Mesenteric fat pad (tissue), 1 donor: ENCODE measurements around the gene SCFD2. TPM values are rescaled to one million over a fixed set of nuclear protein-coding genes. Genes with fewer than 3 reads are reported as not detected.
"Not testable (repeated sequence)": the region's sequence is repeated elsewhere in the genome, so short reads cannot be mapped to it uniquely, and the experiment has no call there.

Experiments
- DNase-seq: peaks from one replicate; pipeline ENCODE4 v3.0.0-alpha.2; 2020; ENCODE audit warnings: low spot score
- total RNA-seq: library from RNA; stranded (reverse); fragmentation: NEBNext Ultra II Directional; extraction: Animal tissue kit (Norgen Biotek cat#: 25700); gene quantifications from one replicate; pipeline ENCODE4 v1.2.1, GENCODE V29; 2021
- donor health status: DM: yes; HTN: yes; CAD: no.

Gene SCFD2
- total RNA-seq, 1 donor from 2014 or later = 23.3 TPM

- DNase-seq = not testable (repeated sequence)
Observed at GRCh38 chr4:53057108-53057507, 308.8 kb downstream of the SCFD2 start.

DNA sequence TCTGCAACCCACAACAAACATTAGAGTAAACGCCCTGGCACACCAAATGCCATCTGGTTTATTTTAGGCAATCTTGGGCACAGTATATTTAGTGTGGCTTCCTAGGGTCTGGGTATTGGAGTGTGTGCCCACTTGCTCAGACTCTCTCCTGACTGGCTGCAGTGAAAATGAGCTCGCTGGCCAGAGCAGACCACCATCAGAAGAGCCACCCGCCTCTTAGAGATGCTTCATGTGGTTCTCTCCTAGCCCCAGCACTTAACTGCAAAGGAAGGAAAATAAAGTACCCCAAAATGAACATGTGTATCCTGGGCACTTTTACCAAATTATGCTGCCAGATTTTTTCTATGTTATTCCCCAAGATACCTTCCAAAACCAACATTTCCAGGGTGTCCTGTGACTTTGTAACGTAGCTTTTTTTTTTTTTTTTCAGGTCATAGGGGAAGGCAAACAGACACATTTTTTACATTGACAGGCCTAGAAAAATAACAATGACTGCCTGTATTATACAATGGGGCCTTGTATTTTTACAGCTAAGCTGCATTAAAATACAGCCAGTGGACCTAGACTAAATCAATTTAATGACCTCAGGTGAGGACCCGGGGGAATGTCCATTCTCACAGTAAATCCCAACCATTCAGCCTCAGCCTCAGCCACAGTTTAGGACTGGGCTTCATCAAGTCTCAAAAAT lies 310.0 kb downstream of the SCFD2 start:
- DNase-seq = no peak

DNA sequence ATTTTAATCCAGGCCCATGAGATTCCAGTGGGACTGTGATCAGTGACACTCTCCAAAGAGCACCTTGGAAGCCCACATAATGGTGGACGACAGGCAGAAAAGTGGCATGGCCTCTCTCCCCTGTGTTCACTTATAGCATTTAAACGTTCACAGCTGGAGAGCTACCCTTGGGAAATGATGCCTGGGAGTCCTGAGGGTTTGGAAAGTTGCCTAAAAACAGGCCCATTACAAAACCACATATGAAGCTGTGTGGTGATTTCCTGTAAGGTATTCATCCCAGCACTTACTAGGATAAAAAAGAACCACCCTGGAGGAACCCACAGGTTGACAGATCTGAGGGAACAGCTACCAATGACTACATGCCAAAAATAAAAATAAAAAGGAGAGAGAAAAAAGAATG lies 310.6 kb downstream of the SCFD2 start:
- no peak for DNase-seq

DNA sequence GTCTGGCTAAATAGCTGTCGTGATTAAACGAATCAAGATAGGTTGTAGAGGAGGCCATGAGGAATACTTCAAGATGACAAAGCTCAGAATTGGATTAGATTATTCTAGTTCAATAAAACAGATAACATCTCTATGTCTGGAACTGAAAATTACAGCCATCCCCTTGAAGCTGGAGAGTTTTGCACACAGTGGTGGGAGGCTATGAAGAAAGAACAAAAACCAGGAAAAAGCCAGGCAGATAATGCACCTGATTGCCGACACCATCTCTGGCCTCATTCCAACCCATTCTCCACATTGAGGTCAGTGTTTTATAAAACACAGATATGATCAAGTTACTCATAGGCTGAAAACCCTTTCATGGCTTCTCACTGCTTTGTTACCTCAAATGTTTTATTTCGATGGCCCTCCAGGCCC lies 315.5 kb downstream of the SCFD2 start:
- DNase-seq = no peak

- DNase-seq = no peak
Observed at GRCh38 chr4:53049528-53049927, 316.3 kb downstream of the SCFD2 start.

GRCh38 chr4:53044651-53044960 lies 321.3 kb downstream of the SCFD2 start:
- DNase-seq = no peak

DNA sequence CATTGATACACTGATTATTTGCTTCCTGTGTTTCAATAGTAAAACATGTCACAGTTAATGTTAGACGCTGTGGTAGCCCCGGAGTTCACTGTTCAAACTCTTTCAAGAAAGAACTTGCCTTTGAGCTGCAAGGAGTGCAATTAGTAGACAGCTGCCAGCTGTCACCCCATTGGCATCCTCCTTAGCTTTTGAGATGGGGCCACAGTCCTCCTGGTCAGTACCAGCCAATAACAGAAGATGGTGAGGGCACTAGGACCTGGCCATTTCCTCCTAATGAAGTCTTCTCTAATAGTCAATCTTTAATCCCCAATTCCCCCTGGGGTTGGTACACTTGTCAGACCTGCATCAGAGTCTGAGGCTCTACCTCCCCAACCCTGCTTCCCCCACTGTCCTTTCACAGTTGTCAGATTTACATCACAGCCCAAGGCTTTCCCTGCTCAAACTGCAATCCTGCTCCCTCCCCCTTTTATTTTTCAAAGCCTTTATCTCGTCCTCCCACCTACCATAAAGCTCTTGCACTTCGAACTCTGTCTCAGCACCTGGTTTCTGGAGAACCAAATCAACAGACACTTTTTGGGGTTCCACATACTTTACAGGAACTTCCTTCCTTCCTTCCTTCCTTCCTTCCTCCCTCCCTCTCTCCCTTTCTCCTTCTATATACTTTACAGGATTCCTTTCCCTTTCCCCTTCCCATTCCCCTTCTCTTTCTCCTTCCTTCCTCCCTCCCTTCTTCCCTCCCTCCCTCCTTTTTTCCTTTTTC lies 321.8 kb downstream of the SCFD2 start:
- DNase-seq = no peak

GRCh38 chr4:53043055-53043454 lies 322.8 kb downstream of the SCFD2 start:
- no peak for DNase-seq

DNA sequence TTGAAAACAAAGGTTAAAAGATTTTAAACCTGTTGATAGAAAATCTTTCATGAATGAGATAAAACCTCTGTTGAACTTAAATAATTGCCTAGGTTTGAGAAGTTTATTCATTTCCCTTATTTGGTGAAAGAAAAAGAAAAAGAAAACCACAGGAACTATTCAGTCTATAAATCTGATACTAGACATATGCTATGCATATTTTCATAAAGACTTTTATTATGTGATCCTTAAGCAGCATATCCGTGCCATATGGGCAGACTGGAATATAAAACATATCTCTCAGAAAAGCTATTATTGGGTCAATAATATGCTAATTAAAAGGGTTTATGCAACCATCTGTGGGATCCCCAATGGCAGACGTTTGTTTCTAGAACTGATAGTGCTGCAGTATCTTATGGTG lies 325.0 kb downstream of the SCFD2 start:
- DNase-seq = no peak

DNA sequence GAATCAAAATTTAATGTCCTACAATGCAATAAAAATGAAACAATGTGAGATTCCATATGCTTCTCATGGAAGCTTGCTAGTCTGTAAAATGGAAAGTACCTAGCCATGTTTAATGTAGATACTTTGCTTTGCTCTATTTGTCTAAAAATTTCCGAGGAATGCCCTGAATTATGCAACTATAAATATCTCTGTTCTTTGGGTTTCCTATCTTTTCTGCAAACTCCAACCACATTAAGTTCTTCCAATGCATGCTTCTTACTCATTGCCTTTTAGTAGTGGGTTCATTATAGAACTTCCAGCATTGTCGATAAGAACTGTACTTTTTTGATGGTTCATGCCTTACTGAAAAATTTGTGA lies 325.4 kb downstream of the SCFD2 start:
- no peak for DNase-seq

GRCh38 chr4:53039741-53040458 lies 326.0 kb downstream of the SCFD2 start:
- no peak for DNase-seq

DNA sequence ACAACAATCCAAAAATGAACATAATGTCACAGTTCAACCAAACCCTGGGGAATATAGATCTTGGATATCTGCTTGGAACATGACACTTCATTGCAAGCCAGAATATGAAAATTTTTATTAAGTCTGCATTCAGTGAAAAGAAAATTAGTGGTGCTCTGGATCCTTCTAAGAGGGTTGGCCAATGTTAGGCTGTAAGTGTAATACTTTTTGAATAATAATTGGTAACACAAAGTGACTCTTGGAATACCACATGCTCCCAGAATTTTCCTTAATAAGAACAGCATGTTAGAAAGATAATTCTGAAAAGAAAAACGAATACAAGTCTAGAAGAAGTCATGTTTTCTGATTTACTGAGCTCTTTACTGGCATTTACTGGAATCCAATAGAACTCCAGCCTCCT lies 328.0 kb downstream of the SCFD2 start:
- no peak for DNase-seq

DNA sequence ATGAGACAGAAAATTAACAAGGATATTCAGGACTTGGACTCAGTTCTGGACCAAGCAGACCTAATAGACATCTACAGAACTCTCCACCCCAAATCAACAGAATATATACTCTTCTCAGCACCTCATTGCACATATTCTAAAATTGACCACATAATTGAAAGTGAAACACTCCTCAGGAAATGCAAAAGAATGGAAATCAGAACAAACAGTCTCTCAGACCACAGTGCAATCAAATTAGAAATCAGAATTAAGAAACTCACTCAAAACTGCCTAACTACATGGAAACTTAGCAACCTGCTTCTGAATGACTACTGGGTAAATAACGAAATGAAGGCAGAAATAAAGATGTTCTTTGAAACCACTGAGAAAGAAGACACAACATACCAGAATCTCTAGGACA lies 333.0 kb downstream of the SCFD2 start:
- not testable (repeated sequence) for DNase-seq

DNA sequence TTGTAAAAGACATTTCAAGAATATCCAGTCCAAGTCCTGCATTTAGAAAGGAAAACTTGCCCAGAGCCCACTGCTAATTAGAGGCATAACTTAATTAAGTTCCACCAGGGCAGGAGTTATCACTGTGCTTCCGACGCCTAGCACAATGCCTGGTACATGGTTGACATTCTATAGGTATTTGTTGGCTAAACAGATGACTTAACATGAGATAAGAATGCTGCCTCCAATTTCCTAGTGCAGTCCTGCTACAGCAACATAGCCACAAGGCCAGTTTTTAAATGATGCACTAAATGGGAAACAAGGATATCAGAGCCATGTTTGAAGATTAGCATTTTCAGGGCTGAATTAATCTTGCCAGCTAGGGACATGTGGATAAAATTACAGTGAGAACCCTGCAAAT lies 339.6 kb downstream of the SCFD2 start:
- no peak for DNase-seq

DNA sequence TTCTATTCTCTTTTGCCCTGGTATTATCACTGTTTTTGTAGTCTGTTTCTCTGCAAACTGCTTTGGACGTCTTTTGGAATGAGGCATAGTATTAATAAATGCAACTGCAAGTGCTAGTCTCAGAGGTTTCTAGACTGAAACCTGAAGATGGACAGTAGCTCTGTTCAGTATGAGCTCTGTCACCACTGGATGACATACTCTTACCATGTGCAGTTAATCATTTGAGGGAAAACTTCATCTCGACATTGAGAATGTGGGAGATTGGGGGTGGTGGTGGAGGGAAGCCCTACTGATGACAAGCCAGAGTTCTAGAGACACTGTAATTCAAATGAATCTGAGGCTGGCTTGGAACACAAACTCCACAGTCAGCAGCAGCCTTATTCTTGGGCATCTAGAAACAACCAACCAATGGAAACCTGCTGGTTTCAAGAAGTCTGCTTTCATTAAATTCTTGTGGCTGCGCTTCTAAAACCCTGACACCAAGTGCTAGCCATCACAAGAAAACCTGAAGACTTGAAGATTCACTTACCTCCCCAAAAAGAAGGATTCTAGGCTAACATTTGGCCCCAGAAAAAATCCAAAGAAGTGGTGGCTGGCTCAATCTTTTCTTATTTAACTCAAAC lies 342.1 kb downstream of the SCFD2 start:
- DNase-seq = no peak

DNA sequence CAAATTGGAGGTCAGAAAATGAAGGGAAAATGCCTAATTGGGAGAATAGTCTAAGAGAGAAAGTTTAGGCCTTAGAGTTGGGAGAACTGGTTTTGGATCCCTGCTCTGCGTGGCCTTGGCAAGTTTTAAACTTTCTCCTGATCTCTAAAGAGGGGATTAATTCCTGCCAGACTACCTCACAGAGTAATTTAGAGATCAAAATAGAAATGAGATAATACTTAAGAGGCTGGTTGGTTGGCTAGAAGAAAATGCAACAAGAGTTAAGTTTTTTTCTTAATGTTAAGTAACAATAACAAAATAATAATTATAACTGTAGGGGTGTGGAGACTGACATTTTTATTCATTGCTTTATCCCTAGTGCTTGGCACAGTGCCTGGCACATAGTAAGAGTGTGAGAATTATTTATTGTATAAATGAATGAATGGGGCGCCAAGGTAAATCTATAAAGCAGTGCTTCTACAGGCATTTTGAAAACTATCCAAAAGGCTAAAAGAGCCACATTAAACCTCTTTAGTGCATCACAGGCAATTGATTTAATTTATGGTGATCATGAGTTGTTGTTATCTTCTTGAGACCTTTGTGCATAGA lies 343.3 kb downstream of the SCFD2 start:
- no peak for DNase-seq

DNA sequence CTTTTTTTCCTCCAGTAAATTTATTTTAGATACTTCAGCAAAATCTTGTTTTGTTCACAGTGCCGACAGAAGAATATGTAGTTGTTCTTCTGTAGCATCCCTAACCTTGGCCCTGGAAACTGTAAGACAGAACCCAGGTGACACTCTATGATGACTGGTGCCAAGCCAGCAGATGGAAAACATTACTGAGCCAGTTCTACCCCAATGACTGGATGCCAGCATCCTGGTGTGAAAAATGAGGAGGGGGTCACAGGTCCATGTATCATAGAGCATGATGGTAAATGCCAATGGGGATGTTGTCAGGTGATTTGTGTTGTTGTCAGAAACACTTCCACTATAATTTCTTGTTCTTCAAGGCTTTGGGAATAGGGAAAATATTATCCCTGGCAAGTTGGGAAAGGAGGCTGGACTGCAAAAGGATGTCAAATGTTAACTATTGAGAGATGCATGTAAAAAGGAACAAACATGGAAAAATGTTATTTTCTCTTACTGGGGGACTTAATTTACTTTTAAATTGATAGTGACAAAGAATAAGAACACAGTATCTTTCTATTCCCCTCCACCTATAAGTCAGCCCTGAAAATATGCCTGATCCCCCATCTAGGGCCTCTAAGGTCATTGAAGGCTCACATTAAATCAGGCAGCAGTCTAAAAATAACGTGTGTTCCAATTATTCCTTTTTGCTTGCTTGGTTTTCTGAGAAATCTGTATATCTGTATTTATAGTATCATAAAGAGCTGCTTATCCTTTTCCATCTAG lies 343.9 kb downstream of the SCFD2 start:
- DNase-seq = no peak

DNA sequence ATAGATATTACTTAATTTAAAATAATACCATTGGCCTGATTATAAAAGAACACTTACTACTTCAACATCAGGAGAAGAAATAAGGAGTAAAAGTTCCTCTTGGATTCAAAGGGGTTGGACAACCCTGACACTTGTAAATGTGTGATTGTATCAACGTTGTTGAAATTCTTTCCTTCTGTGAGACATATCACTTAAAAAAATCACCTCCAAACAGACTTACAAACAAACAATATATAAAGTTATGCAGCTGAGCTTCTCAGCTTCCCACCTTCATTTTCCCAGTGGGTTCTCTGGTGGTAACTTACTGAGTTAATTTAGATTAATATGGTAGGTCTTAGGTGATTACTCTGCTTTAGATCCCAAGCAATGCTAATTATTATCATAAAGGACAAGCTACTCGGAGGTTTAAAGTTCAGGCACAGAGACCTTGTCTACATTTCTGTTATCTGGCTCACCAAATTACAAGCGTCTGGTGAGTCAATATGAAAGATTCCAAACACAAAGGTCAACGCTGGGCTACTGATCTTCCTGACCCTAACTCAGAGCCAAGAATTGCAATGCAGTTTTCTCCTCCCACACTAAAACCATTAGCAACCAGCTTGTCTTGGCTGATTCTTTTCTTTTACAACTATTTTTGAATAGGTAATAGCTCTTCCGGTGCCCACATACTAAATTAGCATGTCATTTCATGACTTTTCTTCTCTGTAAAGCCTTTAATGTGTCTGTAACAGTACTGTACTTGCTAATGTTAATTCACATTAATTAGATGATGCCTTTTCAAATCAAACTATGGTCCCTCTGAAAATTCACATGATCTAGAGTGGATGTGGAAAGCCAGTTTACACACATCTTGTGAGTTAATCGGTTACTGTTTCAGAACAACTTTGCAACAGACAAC lies 346.1 kb downstream of the SCFD2 start:
- no peak for DNase-seq

- no peak for DNase-seq
Observed at GRCh38 chr4:53018471-53018870, 347.4 kb downstream of the SCFD2 start.
